Astrocyte (in vitro differentiated cells and primary cell): ENCODE results near the gene SBF1. TPM values are rescaled to one million over a fixed set of nuclear protein-coding genes. Genes with fewer than 3 reads are reported as not detected.

Source experiments
- DNase-seq: peaks from one replicate; pipeline ENCODE4 v3.0.0-alpha.2; 2010; ENCODE audit warnings: low read depth
- FAIRE-seq: peaks from 2 replicates; lab custom pipeline; 2011; peaks lifted over from hg19 to GRCh38; lab: Jason Lieb, UNC
- H2AFZ ChIP-seq: 2 replicates; pipeline ENCODE4 v1.6.0; 2012; ENCODE audit warnings: low read depth, low read length, inconsistent platforms
- H3K27ac ChIP-seq: 2 replicates; pipeline ENCODE4 v1.5.1; 2011; ENCODE audit warnings: low read depth, low read length, inconsistent platforms
- H3K27me3 ChIP-seq: 2 replicates; pipeline ENCODE4 v1.6.0; 2011; ENCODE audit warnings: low read length, inconsistent platforms; ENCODE audit not compliant: insufficient read depth
- H3K36me3 ChIP-seq: 2 replicates; pipeline ENCODE4 v1.5.1; 2011; ENCODE audit warnings: low read length, inconsistent platforms; ENCODE audit not compliant: insufficient read depth
- H3K4me1 ChIP-seq: 2 replicates; pipeline ENCODE4 v1.5.1; 2011; ENCODE audit warnings: low read length, inconsistent platforms; ENCODE audit not compliant: insufficient read depth
- H3K4me2 ChIP-seq: 2 replicates; pipeline ENCODE4 v1.6.0; 2012; ENCODE audit warnings: low read length, inconsistent platforms
- H3K4me3 ChIP-seq: 2 replicates; pipeline ENCODE4 v1.5.1; 2011; ENCODE audit warnings: low read depth, mild to moderate bottlenecking, low read length, inconsistent platforms; ENCODE audit not compliant: insufficient read depth
- H3K79me2 ChIP-seq: 2 replicates; pipeline ENCODE4 v1.6.0; 2012; ENCODE audit warnings: mild to moderate bottlenecking, low read length, inconsistent platforms; ENCODE audit not compliant: insufficient read depth
- H3K9ac ChIP-seq: 2 replicates; pipeline ENCODE4 v1.6.0; 2012; ENCODE audit warnings: mild to moderate bottlenecking, low read length, inconsistent platforms
- H3K9me3 ChIP-seq: 2 replicates; pipeline ENCODE4 v1.5.1; 2012; ENCODE audit warnings: low read depth, mild to moderate bottlenecking, low read length, inconsistent platforms; ENCODE audit not compliant: insufficient read depth
- H4K20me1 ChIP-seq: 2 replicates; pipeline ENCODE4 v1.6.0; 2012; ENCODE audit warnings: low read length, inconsistent platforms; ENCODE audit not compliant: insufficient read depth
- H3K27ac Mint-ChIP-seq: one replicate; pipeline ENCODE4 v1.8.0; 2021; ENCODE audit warnings: mild to moderate bottlenecking, mixed read lengths; ENCODE audit not compliant: unreplicated experiment
- H3K27me3 Mint-ChIP-seq: one replicate; pipeline ENCODE4 v1.8.0; 2021; ENCODE audit warnings: low read depth, mixed read lengths; ENCODE audit not compliant: unreplicated experiment
- H3K36me3 Mint-ChIP-seq: one replicate; pipeline ENCODE4 v1.8.0; 2021; ENCODE audit warnings: low read depth, mixed read lengths; ENCODE audit not compliant: unreplicated experiment
- H3K4me1 Mint-ChIP-seq: one replicate; pipeline ENCODE4 v1.8.0; 2021; ENCODE audit warnings: low read depth, mixed read lengths; ENCODE audit not compliant: unreplicated experiment
- H3K4me3 Mint-ChIP-seq: one replicate; pipeline ENCODE4 v1.8.0; 2021; ENCODE audit warnings: mild to moderate bottlenecking, moderate library complexity, mixed read lengths; ENCODE audit not compliant: unreplicated experiment
- H3K9me3 Mint-ChIP-seq: one replicate; pipeline ENCODE4 v1.8.0; 2021; ENCODE audit warnings: mild to moderate bottlenecking, mixed read lengths; ENCODE audit not compliant: unreplicated experiment
- EZH2 ChIP-seq: IDR thresholded peaks from 2 replicates; pipeline ENCODE4 v1.6.1; 2012; ENCODE audit warnings: mild to moderate bottlenecking, low read length, inconsistent platforms; ENCODE audit not compliant: insufficient read depth
- total RNA-seq: library from RNA; stranded (reverse); gene quantifications from 2 replicates; pipeline ENCODE4 v1.2.1, GENCODE V29; 2021
- TF ChIP-seq, protein P1 (sequence below): IDR thresholded peaks from 2 replicates; pipeline ENCODE4 v1.5.1; 2011; ENCODE audit warnings: low read depth, mild to moderate bottlenecking, inconsistent platforms, low read length, moderate library complexity; ENCODE audit not compliant: insufficient read depth

Gene SBF1
- total RNA-seq, 1 donor from 2014 or later, result 75.4 TPM

DNA sequence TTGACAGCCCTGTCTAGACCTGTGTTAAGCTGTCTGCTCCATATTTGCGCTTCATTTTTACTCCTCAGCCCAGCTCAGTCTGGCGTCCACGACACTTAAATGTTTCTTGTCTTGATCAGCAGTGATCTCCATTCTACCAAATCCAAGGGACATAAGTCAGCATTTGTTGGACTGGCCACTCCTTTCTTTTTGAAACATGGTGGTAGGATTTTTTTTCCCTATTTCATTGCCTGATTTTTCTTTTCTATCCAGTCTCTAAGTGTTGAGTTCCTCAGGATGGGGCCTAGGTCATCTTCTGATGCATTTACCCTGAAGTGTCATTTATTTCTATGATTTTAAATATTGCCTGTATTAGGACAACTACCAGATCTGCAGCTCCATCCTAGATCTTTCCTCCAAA, 34.1 kb upstream of the SBF1 start:
- Histone ChIP-seq H3K79me2 (peaks cover 72% of the 10 kb centered on the region), H3K27ac (peak overlapping the region; percentile 85), H3K9me3 (no peaks in the 10 kb centered on the region), H4K20me1 (peaks cover 31% of the 10 kb centered on the region), H3K9ac (peak overlapping the region; percentile 83), H3K36me3 (no peaks in the 10 kb centered on the region), H3K4me2 (peak overlapping the region; percentile 86), H3K27me3 (no peaks in the 10 kb centered on the region), H2AFZ (peak overlapping the region; percentile 52), H3K4me3 (peak overlapping the region; percentile 78), H3K4me1 (peaks cover 14% of the 10 kb centered on the region)
- no peak for TF ChIP-seq EZH2
- TF ChIP-seq, protein P1, sequence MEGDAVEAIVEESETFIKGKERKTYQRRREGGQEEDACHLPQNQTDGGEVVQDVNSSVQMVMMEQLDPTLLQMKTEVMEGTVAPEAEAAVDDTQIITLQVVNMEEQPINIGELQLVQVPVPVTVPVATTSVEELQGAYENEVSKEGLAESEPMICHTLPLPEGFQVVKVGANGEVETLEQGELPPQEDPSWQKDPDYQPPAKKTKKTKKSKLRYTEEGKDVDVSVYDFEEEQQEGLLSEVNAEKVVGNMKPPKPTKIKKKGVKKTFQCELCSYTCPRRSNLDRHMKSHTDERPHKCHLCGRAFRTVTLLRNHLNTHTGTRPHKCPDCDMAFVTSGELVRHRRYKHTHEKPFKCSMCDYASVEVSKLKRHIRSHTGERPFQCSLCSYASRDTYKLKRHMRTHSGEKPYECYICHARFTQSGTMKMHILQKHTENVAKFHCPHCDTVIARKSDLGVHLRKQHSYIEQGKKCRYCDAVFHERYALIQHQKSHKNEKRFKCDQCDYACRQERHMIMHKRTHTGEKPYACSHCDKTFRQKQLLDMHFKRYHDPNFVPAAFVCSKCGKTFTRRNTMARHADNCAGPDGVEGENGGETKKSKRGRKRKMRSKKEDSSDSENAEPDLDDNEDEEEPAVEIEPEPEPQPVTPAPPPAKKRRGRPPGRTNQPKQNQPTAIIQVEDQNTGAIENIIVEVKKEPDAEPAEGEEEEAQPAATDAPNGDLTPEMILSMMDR, result no peak
- FAIRE-seq (no peak), DNase-seq (no peak)
- H3K4me1 Mint-ChIP-seq, result peaks cover 2% of the 10 kb centered on the region
- no peaks in the 10 kb centered on the region for H3K27me3 Mint-ChIP-seq
- H3K9me3 Mint-ChIP-seq, result no peaks in the 10 kb centered on the region
- H3K4me3 Mint-ChIP-seq, result peak overlapping the region; percentile 87
- no peaks in the 10 kb centered on the region for H3K36me3 Mint-ChIP-seq
- peak overlapping the region; percentile 37 for H3K27ac Mint-ChIP-seq

GRCh38 chr22:50507991-50508884, 33.4 kb upstream of the SBF1 start, which contains the start of gene NCAPH2:
Gene NCAPH2, plus strand, starts transcription at chr22:50508224. Its CDS starts 114 bp downstream, at chr22:50508338.
- TF ChIP-seq EZH2, result no peak
- Histone ChIP-seq H3K9me3 (no peaks in the 10 kb centered on the region), H3K4me2 (peak within 1 kb of the TSS; percentile 99), H3K4me3 (peak within 1 kb of the TSS; percentile 95), H3K27ac (peak within 1 kb of the TSS; percentile 85), H2AFZ (peak within 1 kb of the TSS; percentile 95), H4K20me1 (peaks cover 31% of the 10 kb centered on the region), H3K79me2 (peaks cover 67% of the 10 kb centered on the region), H3K27me3 (no peaks in the 10 kb centered on the region), H3K9ac (peak within 1 kb of the TSS; percentile 98), H3K36me3 (no peaks in the 10 kb centered on the region), H3K4me1 (peaks cover 14% of the 10 kb centered on the region)
- Mint-ChIP-seq H3K4me3 (peak within 1 kb of the TSS; percentile 97), H3K36me3 (no peaks in the 10 kb centered on the region), H3K4me1 (peaks cover 2% of the 10 kb centered on the region), H3K9me3 (no peaks in the 10 kb centered on the region), H3K27ac (peak within 1 kb of the TSS; percentile 84), H3K27me3 (no peaks in the 10 kb centered on the region)
- DNase-seq, result peak; percentile 83
- FAIRE-seq, result no peak

- Histone ChIP-seq H3K4me1 (peaks cover 14% of the 10 kb centered on the region), H3K79me2 (peaks cover 59% of the 10 kb centered on the region), H3K27me3 (no peaks in the 10 kb centered on the region), H3K9ac (peak within 1 kb of the TSS; percentile 98), H3K27ac (peak within 1 kb of the TSS; percentile 85), H3K9me3 (no peaks in the 10 kb centered on the region), H2AFZ (peak within 1 kb of the TSS; percentile 95), H3K4me3 (peak within 1 kb of the TSS; percentile 95), H3K36me3 (no peaks in the 10 kb centered on the region), H3K4me2 (peak within 1 kb of the TSS; percentile 99), H4K20me1 (peaks cover 26% of the 10 kb centered on the region)
- Mint-ChIP-seq H3K9me3 (no peaks in the 10 kb centered on the region), H3K36me3 (no peaks in the 10 kb centered on the region), H3K27ac (peak within 1 kb of the TSS; percentile 84), H3K4me3 (peak within 1 kb of the TSS; percentile 97), H3K27me3 (no peaks in the 10 kb centered on the region), H3K4me1 (peaks cover 2% of the 10 kb centered on the region)
- FAIRE-seq (no peak), DNase-seq (no peak)
- TF ChIP-seq, protein P1, result no peak
- no peak for TF ChIP-seq EZH2
These were observed 32.7 kb upstream of the SBF1 start, which contains the start of gene LMF2 for GRCh38 chr22:50507421-50507990. Gene LMF2, minus strand, starts transcription at chr22:50507702. Its CDS starts 27 bp downstream, at chr22:50507675.
